BE2C (cell line): ENCODE results near the gene JHY. TPM values are rescaled to one million over a fixed set of nuclear protein-coding genes. Genes with fewer than 3 reads are reported as not detected.

ENCODE experiments used
- DNase-seq: peaks from one replicate; pipeline ENCODE4 v3.0.0-alpha.2; 2020
- H3K27me3 ChIP-seq: fragments of 250-450 bp; sonication (Bioruptor Pico); 2 replicates; pipeline ENCODE4 v1.5.1; 2020; ENCODE audit warnings: mild to moderate bottlenecking
- H3K36me3 ChIP-seq: fragments of 250-450 bp; sonication (Bioruptor Pico); 2 replicates; pipeline ENCODE4 v1.5.1; 2020; ENCODE audit warnings: mild to moderate bottlenecking
- H3K4me1 ChIP-seq: fragments of 250-450 bp; sonication (Bioruptor Pico); 2 replicates; pipeline ENCODE4 v1.5.1; 2020
- H3K4me3 ChIP-seq: 2 replicates; pipeline ENCODE4 v1.5.1; 2011; ENCODE audit warnings: low read depth, low read length
- H3K9me3 ChIP-seq: fragments of 250-450 bp; sonication (Bioruptor Pico); 2 replicates; pipeline ENCODE4 v1.5.1; 2020
- CTCF ChIP-seq: IDR thresholded peaks from 2 replicates; pipeline ENCODE4 v1.5.1; 2012; ENCODE audit warnings: mild to moderate bottlenecking, low read depth, low read length
- polyA plus RNA-seq: library from polyadenylated mRNA; unstranded; fragments of >200 nt; gene quantifications from one replicate; pipeline ENCODE4 v1.2.1, GENCODE V29; 2012; ENCODE audit warnings: low read depth, missing spikeins; ENCODE audit not compliant: insufficient read length, insufficient read depth

JHY gene
- polyA plus RNA-seq: not detected

GRCh38 chr11:122882189-122882856 is at the start of gene JHY:
Gene JHY, plus strand, starts transcription at chr11:122882759. Its CDS starts 3,091 bp downstream, at chr11:122885850.
- no peak within 1 kb of the TSS for H3K4me3 ChIP-seq
- DNase-seq: no peak

DNA sequence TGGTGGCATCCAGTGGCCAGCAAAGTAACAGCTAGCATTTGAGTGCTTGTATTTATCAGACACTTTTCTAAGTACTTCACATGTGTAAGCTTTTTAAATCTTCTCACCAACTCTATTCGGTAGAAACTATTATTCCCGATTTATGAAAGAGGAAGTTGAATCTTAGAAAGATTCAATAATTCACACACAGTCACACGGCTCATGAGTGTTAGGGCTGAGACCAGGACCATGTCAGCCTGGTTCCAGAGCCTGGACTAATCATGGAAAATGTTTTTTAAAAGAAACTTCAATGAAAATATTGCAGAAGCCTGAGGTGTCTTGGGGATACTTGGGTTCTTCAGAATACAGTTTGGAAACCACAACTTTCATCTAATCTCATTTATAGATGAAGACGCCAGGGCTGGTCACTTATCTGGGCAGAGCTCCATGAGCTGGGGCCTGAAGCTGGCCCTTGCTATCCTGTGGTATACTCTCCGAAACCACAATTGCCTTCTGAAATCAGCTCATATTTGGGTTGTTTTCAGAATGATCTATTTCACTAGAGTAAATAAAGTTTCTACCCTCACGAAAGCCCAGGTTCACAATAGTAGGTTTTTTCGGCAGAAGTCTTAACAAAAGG is 48.6 kb upstream of the JHY start:
- Histone ChIP-seq H3K9me3 (no peaks in the 10 kb centered on the region; the same call in 1 of the 2 replicates), H3K36me3 (no peaks in the 10 kb centered on the region), H3K4me1 (no peaks in the 10 kb centered on the region), H3K4me3 (no peak overlapping the region), H3K27me3 (no peaks in the 10 kb centered on the region)
- DNase-seq: no peak
- no peak for TF ChIP-seq CTCF

More at GRCh38 chr11:122882189-122882856, at the start of gene JHY:
- Histone ChIP-seq H3K27me3 (peaks cover 65% of the 10 kb centered on the region), H3K9me3 (no peaks in the 10 kb centered on the region), H3K36me3 (no peaks in the 10 kb centered on the region), H3K4me1 (no peaks in the 10 kb centered on the region)
- TF ChIP-seq CTCF: no peak

- Histone ChIP-seq H3K27me3 (peaks cover 9% of the 10 kb centered on the region; the same call in 1 of the 2 replicates), H3K4me1 (no peaks in the 10 kb centered on the region), H3K9me3 (no peaks in the 10 kb centered on the region; the same call in 1 of the 2 replicates), H3K4me3 (no peak overlapping the region), H3K36me3 (no peaks in the 10 kb centered on the region)
- DNase-seq: no peak
- no peak for TF ChIP-seq CTCF
Measured at GRCh38 chr11:122836916-122837315, 45.6 kb upstream of the JHY start.

DNA sequence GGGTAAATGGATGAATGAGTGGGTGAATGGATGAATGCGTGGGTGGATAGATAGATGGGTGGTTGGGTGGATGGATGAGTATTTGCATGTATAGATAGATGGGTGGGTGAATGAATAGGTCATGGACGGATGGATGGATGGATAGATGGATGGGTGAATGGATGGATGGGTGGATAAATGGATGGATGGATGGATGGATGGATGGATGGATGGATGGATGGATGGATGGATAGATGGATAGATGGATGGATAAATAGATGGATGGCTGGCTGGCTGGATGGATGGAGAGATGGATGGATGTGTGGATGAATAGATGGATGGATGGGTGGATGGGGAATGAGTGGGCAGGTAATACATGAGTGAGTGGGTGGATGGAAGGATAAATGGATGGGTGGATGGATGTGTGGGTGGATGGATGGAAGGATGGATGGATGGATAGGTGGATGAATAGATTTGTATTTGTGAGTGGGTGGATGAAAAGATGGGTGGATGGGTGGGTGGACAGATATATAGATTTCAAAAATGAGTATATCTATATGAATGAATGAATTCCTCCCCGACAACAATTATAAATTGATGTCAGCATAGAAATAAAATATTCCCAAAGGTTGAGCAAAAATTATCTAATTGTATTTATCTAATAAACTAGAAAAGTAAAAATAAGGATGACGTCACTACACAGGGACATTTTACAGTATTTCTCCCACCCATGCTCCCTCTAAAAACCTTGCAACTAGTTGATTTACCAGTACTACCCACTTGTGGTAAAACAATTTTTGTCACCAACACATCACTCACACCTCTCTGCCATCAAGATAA is 44.8 kb upstream of the JHY start:
- no peak overlapping the region for H3K4me3 ChIP-seq

More for the DNA sequence above, 44.8 kb upstream of the JHY start:
- H3K9me3 ChIP-seq: no peaks in the 10 kb centered on the region; the same call in 1 of the 2 replicates
- H3K36me3 ChIP-seq: no peaks in the 10 kb centered on the region
- no peak for TF ChIP-seq CTCF
- H3K27me3 ChIP-seq: peaks cover 9% of the 10 kb centered on the region; the same call in 1 of the 2 replicates
- no peak for DNase-seq
- no peaks in the 10 kb centered on the region for H3K4me1 ChIP-seq
